ENCODE data around the gene SRGN. TPM values are rescaled to one million over a fixed set of nuclear protein-coding genes. Genes with fewer than 3 reads are reported as not detected.

The SRGN gene
- total RNA-seq, 6 experiments from 2014 or later = 128 to 471 (median 424) TPM

- TF ChIP-seq, protein P1, sequence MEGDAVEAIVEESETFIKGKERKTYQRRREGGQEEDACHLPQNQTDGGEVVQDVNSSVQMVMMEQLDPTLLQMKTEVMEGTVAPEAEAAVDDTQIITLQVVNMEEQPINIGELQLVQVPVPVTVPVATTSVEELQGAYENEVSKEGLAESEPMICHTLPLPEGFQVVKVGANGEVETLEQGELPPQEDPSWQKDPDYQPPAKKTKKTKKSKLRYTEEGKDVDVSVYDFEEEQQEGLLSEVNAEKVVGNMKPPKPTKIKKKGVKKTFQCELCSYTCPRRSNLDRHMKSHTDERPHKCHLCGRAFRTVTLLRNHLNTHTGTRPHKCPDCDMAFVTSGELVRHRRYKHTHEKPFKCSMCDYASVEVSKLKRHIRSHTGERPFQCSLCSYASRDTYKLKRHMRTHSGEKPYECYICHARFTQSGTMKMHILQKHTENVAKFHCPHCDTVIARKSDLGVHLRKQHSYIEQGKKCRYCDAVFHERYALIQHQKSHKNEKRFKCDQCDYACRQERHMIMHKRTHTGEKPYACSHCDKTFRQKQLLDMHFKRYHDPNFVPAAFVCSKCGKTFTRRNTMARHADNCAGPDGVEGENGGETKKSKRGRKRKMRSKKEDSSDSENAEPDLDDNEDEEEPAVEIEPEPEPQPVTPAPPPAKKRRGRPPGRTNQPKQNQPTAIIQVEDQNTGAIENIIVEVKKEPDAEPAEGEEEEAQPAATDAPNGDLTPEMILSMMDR (IDR thresholded peaks at IDR 0.05) = no peak
- H3K27me3 Mint-ChIP-seq (ENCODE audit: insufficient read depth) = peaks cover 4% of the 10 kb centered on the region; the same call in 1 of the 2 replicates
- DNase-seq = no peak
- H3K36me3 Mint-ChIP-seq (ENCODE audit: low read depth) = no peaks in the 10 kb centered on the region
- H3K4me3 Mint-ChIP-seq = no peak overlapping the region
- no peaks in the 10 kb centered on the region for H3K9me3 Mint-ChIP-seq
- no peak overlapping the region for H3K27ac Mint-ChIP-seq
- H3K4me1 Mint-ChIP-seq (ENCODE audit: low read depth) = peaks cover 20% of the 10 kb centered on the region
Measured at GRCh38 chr10:69044546-69044945, 43.4 kb upstream of the SRGN start.

GRCh38 chr10:69045441-69046300, 42.2 kb upstream of the SRGN start:
- DNase-seq = no peak
- Mint-ChIP-seq H3K9me3 (no peaks in the 10 kb centered on the region), H3K4me1 (ENCODE audit: low read depth) (peaks cover 20% of the 10 kb centered on the region), H3K4me3 (no peak overlapping the region), H3K27ac (no peak overlapping the region), H3K36me3 (ENCODE audit: low read depth) (no peaks in the 10 kb centered on the region), H3K27me3 (ENCODE audit: insufficient read depth) (peaks cover 4% of the 10 kb centered on the region; the same call in 1 of the 2 replicates)
- TF ChIP-seq, protein P1 (IDR thresholded peaks at IDR 0.05) = no peak

GRCh38 chr10:69047111-69047832, 40.6 kb upstream of the SRGN start:
- DNase-seq = no peak
- TF ChIP-seq, protein P1 (IDR thresholded peaks at IDR 0.05) = no peak
- no peak overlapping the region for H3K4me3 Mint-ChIP-seq
- H3K27me3 Mint-ChIP-seq (ENCODE audit: insufficient read depth) = peaks cover 10% of the 10 kb centered on the region
- H3K36me3 Mint-ChIP-seq (ENCODE audit: low read depth) = no peaks in the 10 kb centered on the region
- H3K4me1 Mint-ChIP-seq (ENCODE audit: low read depth) = peaks cover 29% of the 10 kb centered on the region
- H3K27ac Mint-ChIP-seq = no peak overlapping the region
- H3K9me3 Mint-ChIP-seq = no peaks in the 10 kb centered on the region

DNA sequence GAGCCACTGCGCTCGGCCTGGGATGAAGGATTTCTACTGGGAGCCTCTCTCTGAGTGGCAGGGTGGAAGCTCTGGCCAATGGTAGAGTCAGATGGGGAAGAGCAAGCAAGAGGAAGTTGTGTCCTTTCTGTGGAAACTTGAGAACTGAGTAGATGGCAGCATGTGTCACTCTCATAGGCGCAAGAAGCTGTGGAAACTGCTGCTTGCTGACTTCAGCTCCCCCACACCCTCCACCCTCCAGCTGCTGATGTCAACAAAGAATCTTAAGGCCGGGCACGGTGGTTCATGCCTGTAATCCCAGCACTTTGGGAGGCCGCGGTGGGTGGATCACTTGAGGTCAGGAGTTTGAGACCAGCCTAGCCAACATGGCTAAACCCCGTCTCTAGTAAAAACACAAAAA, 39.8 kb upstream of the SRGN start:
- Mint-ChIP-seq H3K9me3 (no peaks in the 10 kb centered on the region), H3K4me3 (no peak overlapping the region)

GRCh38 chr10:69049566-69049961, 38.3 kb upstream of the SRGN start:
- H3K9me3 Mint-ChIP-seq = no peaks in the 10 kb centered on the region

More for the DNA sequence above, 39.8 kb upstream of the SRGN start:
- H3K4me1 Mint-ChIP-seq (ENCODE audit: low read depth) = peaks cover 29% of the 10 kb centered on the region
- no peak overlapping the region for H3K27ac Mint-ChIP-seq
- TF ChIP-seq, protein P1 (IDR thresholded peaks at IDR 0.05) = no peak
- no peak for DNase-seq
- peaks cover 12% of the 10 kb centered on the region for H3K27me3 Mint-ChIP-seq (ENCODE audit: insufficient read depth)
- no peaks in the 10 kb centered on the region for H3K36me3 Mint-ChIP-seq (ENCODE audit: low read depth)

More at GRCh38 chr10:69049566-69049961, 38.3 kb upstream of the SRGN start:
- no peak for DNase-seq
- H3K36me3 Mint-ChIP-seq (ENCODE audit: low read depth) = no peaks in the 10 kb centered on the region
- peaks cover 12% of the 10 kb centered on the region for H3K27me3 Mint-ChIP-seq (ENCODE audit: insufficient read depth)
- H3K27ac Mint-ChIP-seq = no peak overlapping the region
- no peak overlapping the region for H3K4me3 Mint-ChIP-seq
- H3K4me1 Mint-ChIP-seq (ENCODE audit: low read depth) = peaks cover 20% of the 10 kb centered on the region
- TF ChIP-seq, protein P1 (IDR thresholded peaks at IDR 0.05) = no peak
